Endothelial cell of umbilical vein (primary cell): ENCODE measurements around the gene XRCC1. TPM values are rescaled to one million over a fixed set of nuclear protein-coding genes. Genes with fewer than 3 reads are reported as not detected.

ENCODE experiments used
- BruUV-seq: library from RNA; stranded (reverse); fragments of 400-500 nt; replicated peaks from 2 replicates; lab custom pipeline; 2021; lab: Mats Ljungman, UMichigan
- CTCF ChIA-PET: fragments of 300-600, 350-600 bp; sonication (Branson Sonifier 250); formaldehyde crosslinking; loops from one replicate; lab custom pipeline; 2021; ENCODE audit warnings: antibody characterized with exemption, inconsistent platforms; lab: Charles Lee
- POLR2A ChIA-PET: fragments of 300-600, 350-600 bp; sonication (Branson Sonifier 250); formaldehyde crosslinking; loops from one replicate; lab custom pipeline; 2021; ENCODE audit warnings: antibody characterized with exemption, inconsistent platforms; lab: Charles Lee
- DNase-seq: peaks from one replicate; pipeline ENCODE4 v3.0.0-alpha.2; 2011; ENCODE audit warnings: low read depth, low spot score
- FAIRE-seq: peaks from 2 replicates; lab custom pipeline; 2011; peaks lifted over from hg19 to GRCh38; lab: Jason Lieb, UNC
- H2AFZ ChIP-seq: 2 replicates; pipeline ENCODE4 v1.6.0; 2012; ENCODE audit warnings: low read depth, low read length, control low read depth, inconsistent platforms
- H3K27ac ChIP-seq: 2 replicates; pipeline ENCODE4 v1.5.1; 2011; ENCODE audit warnings: low read depth, mild to moderate bottlenecking, control low read depth, low read length, moderate library complexity; ENCODE audit not compliant: insufficient read depth
- H3K27me3 ChIP-seq, 2 experiments: 2 replicates each; pipeline versions ENCODE4 v1.6.0 to v1.6.1; 2011; ENCODE audit warnings: low read length in 2 of 2, mixed read lengths in 1 of 2; ENCODE audit not compliant: control insufficient read depth in 2 of 2, insufficient read depth in 2 of 2
- H3K36me3 ChIP-seq, 2 experiments: 2 replicates in 1 of 2; 3 replicates in 1 of 2; pipeline ENCODE4 v1.5.1; 2011; ENCODE audit warnings: low read length in 2 of 2, mild to moderate bottlenecking in 1 of 2, moderate library complexity in 1 of 2; ENCODE audit not compliant: control insufficient read depth in 2 of 2, insufficient read depth in 2 of 2; ENCODE audit errors: extremely low read depth in 1 of 2
- H3K4me1 ChIP-seq: 3 replicates; pipeline ENCODE4 v1.5.1; 2011; ENCODE audit warnings: mild to moderate bottlenecking, low read length; ENCODE audit not compliant: control insufficient read depth, insufficient read depth; ENCODE audit errors: extremely low read depth
- H3K4me2 ChIP-seq: 2 replicates; pipeline ENCODE4 v1.6.1; 2011; ENCODE audit warnings: low read length, control low read depth, mixed read lengths; ENCODE audit not compliant: insufficient read depth
- H3K4me3 ChIP-seq, 3 experiments: fragments of 200-600 bp in 1 of 3; sonication (generic), shearing (Covaris generic) in 1 of 3; replicated peaks in 1 of 3; 2 replicates each; pipeline ENCODE4 v1.5.1; 2011 to 2016; ENCODE audit warnings: control low read depth in 3 of 3, low read length in 3 of 3, mild to moderate bottlenecking in 2 of 3, inconsistent platforms in 1 of 3, low read depth in 1 of 3, moderate library complexity in 1 of 3; ENCODE audit not compliant: insufficient read depth in 1 of 3
- H3K79me2 ChIP-seq: 2 replicates; pipeline ENCODE4 v1.6.0; 2012; ENCODE audit warnings: low read length, inconsistent platforms; ENCODE audit not compliant: control insufficient read depth, insufficient read depth
- H3K9ac ChIP-seq: replicated peaks from 2 replicates; pipeline ENCODE3; 2011; ENCODE audit warnings: low read length, control low read depth; ENCODE audit not compliant: insufficient read depth; ENCODE audit errors: extremely low read depth
- H3K9me1 ChIP-seq: replicated peaks from 3 replicates; pipeline ENCODE4 v1.6.0; 2011; ENCODE audit warnings: mild to moderate bottlenecking, low read length; ENCODE audit not compliant: control insufficient read depth, insufficient read depth; ENCODE audit errors: extremely low read depth
- H3K9me3 ChIP-seq: replicated peaks from 2 replicates; pipeline ENCODE4 v1.5.1; 2012; ENCODE audit warnings: low read length, inconsistent platforms; ENCODE audit not compliant: control insufficient read depth, insufficient read depth
- H4K20me1 ChIP-seq: replicated peaks from 2 replicates; pipeline ENCODE3; 2011; ENCODE audit warnings: mild to moderate bottlenecking, low read length; ENCODE audit not compliant: control insufficient read depth, insufficient read depth; ENCODE audit errors: extremely low read depth
- CTCF ChIP-seq, 2 donors: IDR thresholded peaks; 1 replicate in 1 of 2; 2 replicates in 1 of 2; pipeline ENCODE4 v1.5.1; 2011; ENCODE audit warnings: low read length in 2 of 2, mild to moderate bottlenecking in 2 of 2, moderate library complexity in 2 of 2, control low read depth in 1 of 2, inconsistent platforms in 1 of 2, low read depth in 1 of 2; ENCODE audit not compliant: insufficient read depth in 1 of 2; ENCODE audit errors: extremely low read depth in 1 of 2
- EZH2 ChIP-seq: IDR thresholded peaks from 2 replicates; pipeline ENCODE4 v1.6.1; 2012; ENCODE audit warnings: borderline replicate concordance, low read depth, mild to moderate bottlenecking, moderate library complexity, low read length, inconsistent platforms; ENCODE audit not compliant: severe bottlenecking
- FOS ChIP-seq: IDR thresholded peaks from 2 replicates; pipeline ENCODE4 v1.6.1; 2011; ENCODE audit warnings: mild to moderate bottlenecking, low read length, moderate library complexity, borderline replicate concordance; ENCODE audit not compliant: insufficient read depth
- GATA2 ChIP-seq: IDR thresholded peaks from 2 replicates; pipeline ENCODE4 v1.7.0; 2011; ENCODE audit warnings: low read depth, mild to moderate bottlenecking, moderate library complexity, mixed read lengths, low read length; ENCODE audit not compliant: insufficient read length, insufficient read depth
- JUN ChIP-seq: IDR thresholded peaks from 2 replicates; pipeline ENCODE4 v1.6.1; 2011; ENCODE audit warnings: borderline replicate concordance, low read depth; ENCODE audit not compliant: insufficient read length, insufficient read depth
- MAX ChIP-seq: IDR thresholded peaks from 2 replicates; pipeline ENCODE4 v1.6.1; 2011; ENCODE audit not compliant: insufficient read depth, insufficient read length
- POLR2A ChIP-seq: IDR thresholded peaks from 2 replicates; pipeline ENCODE4 v1.6.1; 2012; ENCODE audit warnings: low read depth, mild to moderate bottlenecking, control low read depth, low read length
- POLR2AphosphoS5 ChIP-seq: IDR thresholded peaks from 2 replicates; pipeline ENCODE4 v1.6.1; 2012; ENCODE audit warnings: low read depth, mild to moderate bottlenecking, control low read depth, low read length, moderate library complexity; ENCODE audit not compliant: insufficient read depth
- dilution Hi-C: fragments of 300-500 bp; cut with MboI; formaldehyde crosslinking; loops from one replicate; pipeline ENCODE4 v1.15.0; 2019; ENCODE audit warnings: low sequenced_read_pairs; ENCODE audit not compliant: extremely low pct_ligation_motif_present
- intact Hi-C: fragments of 100-400 bp; cut with micrococcal nuclease; formaldehyde crosslinking; loops from one replicate; pipeline ENCODE4 v1.10.0; 2022
- polyA plus RNA-seq, 4 experiments: library from polyadenylated mRNA; depleted of rRNA in 3 of 4; stranded (reverse) in 3 of 4; unstranded in 1 of 4; fragments of >200 nt; gene quantifications; 2 replicates each; pipeline versions ENCODE4 v1.2.1 to v1.2.3, GENCODE V29; 2011 to 2012; ENCODE audit warnings: missing spikeins in 1 of 4
- total RNA-seq: library from RNA; stranded (reverse); gene quantifications from 2 replicates; pipeline ENCODE4 v1.2.3, GENCODE V29; 2021

XRCC1 gene
- total and polyA plus RNA-seq, 2 donors (not counting 3 experiments of a cell fraction or from before 2014, with no cell fraction given) = 29.5 to 39.3 TPM

- POLR2A ChIA-PET = no interaction called here
- H3K4me2 ChIP-seq = no peak overlapping the region
- BruUV-seq = no TSS peak
- no peaks in the 10 kb centered on the region for H3K27me3 ChIP-seq
- intact Hi-C loops = no loop called here
- H2AFZ ChIP-seq = no peak overlapping the region
- no peaks in the 10 kb centered on the region for H3K9me3 ChIP-seq
- H3K9ac ChIP-seq = no peak overlapping the region
- CTCF ChIA-PET = no interaction called here
- FAIRE-seq (no peak), DNase-seq (no peak)
- no peak overlapping the region for H3K27ac ChIP-seq
- TF ChIP-seq EZH2 = no peak
- TF ChIP-seq JUN = no peak
- no peak for TF ChIP-seq POLR2AphosphoS5
- TF ChIP-seq GATA2 = no peak
- no peak overlapping the region for H3K4me3 ChIP-seq
- H3K79me2 ChIP-seq = peaks cover 5% of the 10 kb centered on the region
- H4K20me1 ChIP-seq = no peaks in the 10 kb centered on the region
- no peaks in the 10 kb centered on the region for H3K9me1 ChIP-seq
- H3K36me3 ChIP-seq = peaks cover 0 to 36% of the 10 kb centered on the region in 2 experiments
- dilution Hi-C loops = no loop called here
- no peaks in the 10 kb centered on the region for H3K4me1 ChIP-seq
Measured at GRCh38 chr19:43609872-43610271, 34.5 kb upstream of the XRCC1 start.

GRCh38 chr19:43607238-43608205, 32.2 kb upstream of the XRCC1 start:
- H3K36me3 ChIP-seq = peaks cover 0 to 23% of the 10 kb centered on the region in 2 experiments
- H2AFZ ChIP-seq = no peak overlapping the region
- H3K9me1 ChIP-seq = no peaks in the 10 kb centered on the region
- FAIRE-seq (no peak), DNase-seq (no peak)
- dilution Hi-C loops = no loop called here
- peaks cover 4% of the 10 kb centered on the region for H3K79me2 ChIP-seq
- intact Hi-C loops = no loop called here
- TF ChIP-seq EZH2 = no peak
- no peak for TF ChIP-seq GATA2
- TF ChIP-seq MAX = no peak
- no peak for TF ChIP-seq FOS
- TF ChIP-seq JUN = no peak
- no peak for TF ChIP-seq POLR2A
- no peak for TF ChIP-seq CTCF (IDR thresholded peaks at IDR 0.05; ENCODE audit: extremely low read depth in 1 of 2, insufficient read depth in 1 of 2, low read depth in 1 of 2, low read length in 2 of 2)
- H3K27me3 ChIP-seq = no peaks in the 10 kb centered on the region
- H3K4me2 ChIP-seq = no peak overlapping the region
- H3K4me1 ChIP-seq = no peaks in the 10 kb centered on the region
- no peaks in the 10 kb centered on the region for H4K20me1 ChIP-seq
- BruUV-seq = TSS peak; percentile 47
- ChIA-PET POLR2A (no interaction called here), CTCF (no interaction called here)
- H3K9ac ChIP-seq = no peak overlapping the region
- H3K9me3 ChIP-seq = no peaks in the 10 kb centered on the region
- no peak overlapping the region for H3K4me3 ChIP-seq
- H3K27ac ChIP-seq = no peak overlapping the region
